Keratinocyte (primary cell): ENCODE data around the gene TUBB3.

Experiments
- EZH2 ChIP-seq: IDR thresholded peaks from one replicate; pipeline ENCODE4 v1.6.1; 2012; ENCODE audit warnings: inconsistent platforms, mild to moderate bottlenecking, low read length, moderate library complexity
- TF ChIP-seq, protein P1 (sequence below), 3 experiments: IDR thresholded peaks in 1 of 3; conservative IDR thresholded peaks in 1 of 3; optimal IDR thresholded peaks in 1 of 3; 2 replicates in 2 of 3; 3 replicates in 1 of 3; pipeline versions ENCODE3 to v1.5.1; 2011; ENCODE audit warnings: low read length in 3 of 3, mild to moderate bottlenecking in 3 of 3, moderate library complexity in 2 of 3, control low read depth in 1 of 3, inconsistent platforms in 1 of 3; ENCODE audit not compliant: insufficient read depth in 2 of 3; ENCODE audit errors: extremely low read depth in 1 of 3

DNA sequence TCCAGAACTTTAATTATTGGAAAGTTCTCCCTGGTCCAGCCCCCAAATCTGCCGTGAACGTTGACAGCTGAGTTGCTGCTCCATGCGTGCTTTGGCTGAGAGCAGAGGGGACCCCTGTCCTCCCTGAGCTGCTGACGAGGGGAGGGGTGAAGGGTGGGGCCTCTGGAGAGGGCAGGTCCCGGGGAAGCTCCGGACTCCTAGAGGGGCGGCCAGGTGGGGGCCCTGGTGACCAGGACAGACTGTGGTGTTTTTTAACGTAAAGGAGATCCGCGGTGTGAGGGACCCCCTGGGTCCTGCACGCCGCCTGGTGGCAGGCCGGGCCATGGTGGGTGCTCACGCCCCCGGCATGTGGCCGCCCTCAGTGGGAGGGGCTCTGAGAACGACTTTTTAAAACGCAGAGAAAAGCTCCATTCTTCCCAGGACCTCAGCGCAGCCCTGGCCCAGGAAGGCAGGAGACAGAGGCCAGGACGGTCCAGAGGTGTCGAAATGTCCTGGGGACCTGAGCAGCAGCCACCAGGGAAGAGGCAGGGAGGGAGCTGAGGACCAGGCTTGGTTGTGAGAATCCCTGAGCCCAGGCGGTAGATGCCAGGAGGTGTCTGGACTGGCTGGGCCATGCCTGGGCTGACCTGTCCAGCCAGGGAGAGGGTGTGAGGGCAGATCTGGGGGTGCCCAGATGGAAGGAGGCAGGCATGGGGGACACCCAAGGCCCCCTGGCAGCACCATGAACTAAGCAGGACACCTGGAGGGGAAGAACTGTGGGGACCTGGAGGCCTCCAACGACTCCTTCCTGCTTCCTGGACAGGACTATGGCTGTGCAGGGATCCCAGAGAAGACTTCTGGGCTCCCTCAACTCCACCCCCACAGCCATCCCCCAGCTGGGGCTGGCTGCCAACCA lies 4.4 kb upstream of the TUBB3 start, which contains the start of gene MC1R:
- TF ChIP-seq EZH2: no peak
- TF ChIP-seq, protein P1, sequence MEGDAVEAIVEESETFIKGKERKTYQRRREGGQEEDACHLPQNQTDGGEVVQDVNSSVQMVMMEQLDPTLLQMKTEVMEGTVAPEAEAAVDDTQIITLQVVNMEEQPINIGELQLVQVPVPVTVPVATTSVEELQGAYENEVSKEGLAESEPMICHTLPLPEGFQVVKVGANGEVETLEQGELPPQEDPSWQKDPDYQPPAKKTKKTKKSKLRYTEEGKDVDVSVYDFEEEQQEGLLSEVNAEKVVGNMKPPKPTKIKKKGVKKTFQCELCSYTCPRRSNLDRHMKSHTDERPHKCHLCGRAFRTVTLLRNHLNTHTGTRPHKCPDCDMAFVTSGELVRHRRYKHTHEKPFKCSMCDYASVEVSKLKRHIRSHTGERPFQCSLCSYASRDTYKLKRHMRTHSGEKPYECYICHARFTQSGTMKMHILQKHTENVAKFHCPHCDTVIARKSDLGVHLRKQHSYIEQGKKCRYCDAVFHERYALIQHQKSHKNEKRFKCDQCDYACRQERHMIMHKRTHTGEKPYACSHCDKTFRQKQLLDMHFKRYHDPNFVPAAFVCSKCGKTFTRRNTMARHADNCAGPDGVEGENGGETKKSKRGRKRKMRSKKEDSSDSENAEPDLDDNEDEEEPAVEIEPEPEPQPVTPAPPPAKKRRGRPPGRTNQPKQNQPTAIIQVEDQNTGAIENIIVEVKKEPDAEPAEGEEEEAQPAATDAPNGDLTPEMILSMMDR (optimal IDR thresholded peaks at IDR 0.05 in 1 of 3, IDR thresholded peaks at IDR 0.05 in 1 of 3, conservative IDR thresholded peaks at IDR 0.05 in 1 of 3; ENCODE audit: extremely low read depth in 1 of 3, insufficient read depth in 2 of 3, low read length in 3 of 3): peak in 2 of 3 experiments; percentile 27 to 29
